Fibroblast of pulmonary artery (primary cell): ENCODE results near the gene GLMP.
A peak's percentile ranks its signal among the peaks of the same experiment; 100 is the strongest.

ENCODE experiments used
- DNase-seq: peaks from one replicate; pipeline ENCODE4 v3.0.0-alpha.2; 2010; ENCODE audit warnings: low read depth
- H3K4me3 ChIP-seq: replicated peaks from 2 replicates; pipeline ENCODE4 v1.5.1; 2011; ENCODE audit warnings: low read depth, mild to moderate bottlenecking, control low read depth, low read length, moderate library complexity
- TF ChIP-seq, protein P1 (sequence below): IDR thresholded peaks from 2 replicates; pipeline ENCODE4 v1.5.1; 2011; ENCODE audit warnings: mild to moderate bottlenecking, control low read depth, low read length, inconsistent platforms; ENCODE audit errors: missing control alignments

The GLMP gene

GRCh38 chr1:156266051-156266450 lies 29.4 kb downstream of the GLMP start:
- no peak overlapping the region for H3K4me3 ChIP-seq
- no peak for DNase-seq
- TF ChIP-seq, protein P1, sequence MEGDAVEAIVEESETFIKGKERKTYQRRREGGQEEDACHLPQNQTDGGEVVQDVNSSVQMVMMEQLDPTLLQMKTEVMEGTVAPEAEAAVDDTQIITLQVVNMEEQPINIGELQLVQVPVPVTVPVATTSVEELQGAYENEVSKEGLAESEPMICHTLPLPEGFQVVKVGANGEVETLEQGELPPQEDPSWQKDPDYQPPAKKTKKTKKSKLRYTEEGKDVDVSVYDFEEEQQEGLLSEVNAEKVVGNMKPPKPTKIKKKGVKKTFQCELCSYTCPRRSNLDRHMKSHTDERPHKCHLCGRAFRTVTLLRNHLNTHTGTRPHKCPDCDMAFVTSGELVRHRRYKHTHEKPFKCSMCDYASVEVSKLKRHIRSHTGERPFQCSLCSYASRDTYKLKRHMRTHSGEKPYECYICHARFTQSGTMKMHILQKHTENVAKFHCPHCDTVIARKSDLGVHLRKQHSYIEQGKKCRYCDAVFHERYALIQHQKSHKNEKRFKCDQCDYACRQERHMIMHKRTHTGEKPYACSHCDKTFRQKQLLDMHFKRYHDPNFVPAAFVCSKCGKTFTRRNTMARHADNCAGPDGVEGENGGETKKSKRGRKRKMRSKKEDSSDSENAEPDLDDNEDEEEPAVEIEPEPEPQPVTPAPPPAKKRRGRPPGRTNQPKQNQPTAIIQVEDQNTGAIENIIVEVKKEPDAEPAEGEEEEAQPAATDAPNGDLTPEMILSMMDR = no peak

DNA sequence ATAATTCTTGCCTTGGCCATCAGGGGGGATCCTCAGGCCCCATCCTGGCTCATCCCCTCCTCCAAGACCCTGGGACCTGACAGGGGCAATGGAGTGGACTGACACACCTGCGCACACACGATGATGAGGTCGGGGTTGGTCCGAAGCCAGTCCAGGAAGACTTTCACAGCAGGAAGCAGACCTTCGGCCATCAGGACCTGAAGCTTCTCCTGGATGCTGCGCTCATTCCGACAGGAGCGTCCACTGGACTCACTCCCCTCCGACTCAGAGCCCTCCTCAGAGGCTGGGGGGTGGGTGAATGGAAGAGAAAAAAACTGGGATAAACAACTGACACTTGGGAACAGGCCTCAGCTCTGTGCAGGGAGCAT lies 32.2 kb downstream of the GLMP start:
- DNase-seq = no peak
- H3K4me3 ChIP-seq = no peak overlapping the region
- TF ChIP-seq, protein P1 = no peak

GRCh38 chr1:156262461-156263287 lies 32.8 kb downstream of the GLMP start:
- TF ChIP-seq, protein P1 = no peak
- no peak overlapping the region for H3K4me3 ChIP-seq
- peak; percentile 71 for DNase-seq

- TF ChIP-seq, protein P1 = no peak
- DNase-seq = no peak
- no peak overlapping the region for H3K4me3 ChIP-seq
These were observed 34.6 kb downstream of the GLMP start for GRCh38 chr1:156260896-156261295.

DNA sequence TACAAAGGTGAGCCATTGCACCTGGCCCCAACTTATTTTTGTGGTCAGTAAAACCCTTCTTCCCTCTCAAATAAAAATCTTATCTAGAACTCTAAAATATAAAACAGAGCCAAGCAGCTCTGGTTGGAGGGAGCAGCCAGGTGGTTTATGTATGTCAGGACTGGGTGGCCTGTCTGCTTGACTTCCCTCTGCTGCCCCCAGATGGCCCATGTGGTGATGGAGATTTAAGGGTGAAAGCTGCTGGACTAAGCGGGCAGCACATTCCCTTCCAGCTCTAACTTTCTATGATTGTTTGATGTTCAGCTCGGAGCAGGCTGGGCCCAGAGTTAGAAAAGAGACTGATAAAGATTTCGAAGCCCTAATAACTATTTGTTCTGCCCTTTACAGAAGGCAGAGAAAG lies 35.7 kb downstream of the GLMP start:
- H3K4me3 ChIP-seq = no peak overlapping the region
- TF ChIP-seq, protein P1 = peak; percentile 20
- DNase-seq = no peak

GRCh38 chr1:156258859-156259258 lies 36.6 kb downstream of the GLMP start:
- TF ChIP-seq, protein P1 = no peak
- no peak for DNase-seq

DNA sequence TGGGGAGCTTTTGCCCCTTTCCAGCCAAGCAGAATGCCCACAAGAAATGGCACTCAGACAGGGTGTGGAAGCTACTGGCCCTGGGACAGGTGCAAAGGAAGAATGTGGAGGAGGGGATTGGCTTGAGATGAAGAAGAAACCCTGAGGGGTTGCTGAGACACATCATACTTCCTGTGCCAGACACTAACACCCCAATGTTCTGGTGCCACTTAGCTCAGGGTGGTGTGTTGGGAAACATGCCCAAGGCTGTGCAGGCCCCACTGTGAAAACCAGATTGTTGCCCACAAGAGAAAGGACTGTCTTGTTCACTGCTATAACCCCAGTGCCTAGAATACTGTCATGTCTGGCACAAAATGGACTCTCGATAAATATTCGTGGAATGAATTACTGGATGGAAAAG lies 37.8 kb downstream of the GLMP start:
- TF ChIP-seq, protein P1 = no peak
- no peak overlapping the region for H3K4me3 ChIP-seq
- DNase-seq = no peak

More at GRCh38 chr1:156258859-156259258, 36.6 kb downstream of the GLMP start:
- no peak overlapping the region for H3K4me3 ChIP-seq
